ENCODE data around the gene WIPF2. TPM values are rescaled to one million over a fixed set of nuclear protein-coding genes. Genes with fewer than 3 reads are reported as not detected.

The WIPF2 gene
- total and polyA plus RNA-seq, 4 experiments from 2014 or later, result 5.2 to 34.7 (median 24.0) TPM

GRCh38 chr17:40325156-40326013, 106.3 kb downstream of the WIPF2 start:
- CTCF ChIA-PET (ENCODE audit: partially characterized antibody), result interaction anchor here (0.9 to 18.7 kb wide), 7 partner anchors 9 to 236 kb away, joined by 3 to 252 read pairs (median 16); partner anchors contain the start of gene RARA
- no peaks in the 10 kb centered on the region for H3K27me3 ChIP-seq (ENCODE audit: insufficient read depth, low read length)
- no peaks in the 10 kb centered on the region for H3K36me3 ChIP-seq (ENCODE audit: insufficient read depth, low read length)
- POLR2A ChIA-PET (ENCODE audit: partially characterized antibody), result interaction anchor here (0.7 to 37.1 kb wide), 9 partner anchors 14 to 1363 kb away, joined by 3 to 1054 read pairs (median 3); partner anchors contain the start of genes EIF1, NR1D1, RARA and TOP2A
- peak overlapping the region; percentile 96 to 100 (median 99) for H3K27ac Mint-ChIP-seq
- peaks cover 0 to 32% of the 10 kb centered on the region in 2 donors for H3K36me3 Mint-ChIP-seq
- H3K27me3 Mint-ChIP-seq, result peaks cover 1 to 3% of the 10 kb centered on the region in 2 donors
- peaks cover 0 to 3% (median 0%) of the 10 kb centered on the region in 8 donors for H3K9me3 Mint-ChIP-seq
- H3K4me1 Mint-ChIP-seq, result peaks cover 63 to 97% (median 83%) of the 10 kb centered on the region in 4 donors
- peak overlapping the region; percentile 99 for H3K27ac ChIP-seq (ENCODE audit: low read depth, low read length)
- peak overlapping the region; percentile 72 to 98 (median 93) for H3K4me3 Mint-ChIP-seq
- intact Hi-C loops (cut with micrococcal nuclease), result loop anchor here (1.0 to 2.0 kb wide), 3 partner anchors 7 to 23 kb away; no protein-coding TSS in a partner anchor
- peak in 3 of 5 donors; percentile 36 to 77 (median 47) for DNase-seq
- H3K9me3 ChIP-seq (ENCODE audit: control insufficient read depth in 1 of 2, low read length in 2 of 2), result no peaks in the 10 kb centered on the region
- peak overlapping the region; percentile 19 to 56 for H3K4me3 ChIP-seq (ENCODE audit: low read length in 2 of 2)
- H3K4me1 ChIP-seq (ENCODE audit: insufficient read depth, low read length), result peaks cover 92% of the 10 kb centered on the region

- H3K36me3 Mint-ChIP-seq, result peaks cover 2 to 35% of the 10 kb centered on the region in 2 donors
- peaks cover 1 to 3% of the 10 kb centered on the region in 2 donors for H3K27me3 Mint-ChIP-seq
- Histone ChIP-seq H3K4me3 (ENCODE audit: low read length in 2 of 2) (peak overlapping the region; percentile 19 to 56), H3K9me3 (ENCODE audit: control insufficient read depth in 1 of 2, low read length in 2 of 2) (no peaks in the 10 kb centered on the region), H3K27me3 (ENCODE audit: insufficient read depth, low read length) (no peaks in the 10 kb centered on the region), H3K4me1 (ENCODE audit: insufficient read depth, low read length) (peaks cover 92% of the 10 kb centered on the region), H3K27ac (ENCODE audit: low read depth, low read length) (peak overlapping the region; percentile 99), H3K36me3 (ENCODE audit: insufficient read depth, low read length) (peaks cover 3% of the 10 kb centered on the region)
- intact Hi-C loops (cut with micrococcal nuclease), result loop anchor here (1.0 to 2.0 kb wide), 3 partner anchors 8 to 23 kb away; no protein-coding TSS in a partner anchor
- H3K4me1 Mint-ChIP-seq, result peaks cover 64 to 97% (median 82%) of the 10 kb centered on the region in 4 donors
- DNase-seq, result peak; percentile 68 to 90 (median 71)
- ChIA-PET POLR2A (ENCODE audit: partially characterized antibody) (interaction anchor here (0.7 to 37.1 kb wide), 12 partner anchors 15 to 1362 kb away, joined by 3 to 1054 read pairs (median 3); partner anchors contain the start of genes EIF1, RARA, TOP2A and WIPF2), CTCF (ENCODE audit: partially characterized antibody) (interaction anchor here (0.9 to 18.7 kb wide), 8 partner anchors 10 to 235 kb away, joined by 3 to 252 read pairs (median 10); partner anchors contain the start of gene RARA)
- H3K4me3 Mint-ChIP-seq, result peak overlapping the region; percentile 72 to 98 (median 91)
- peak overlapping the region; percentile 96 to 100 (median 99) for H3K27ac Mint-ChIP-seq
- peaks cover 0 to 3% (median 0%) of the 10 kb centered on the region in 8 donors for H3K9me3 Mint-ChIP-seq
Observed at GRCh38 chr17:40326014-40326831, 107.1 kb downstream of the WIPF2 start.

DNA sequence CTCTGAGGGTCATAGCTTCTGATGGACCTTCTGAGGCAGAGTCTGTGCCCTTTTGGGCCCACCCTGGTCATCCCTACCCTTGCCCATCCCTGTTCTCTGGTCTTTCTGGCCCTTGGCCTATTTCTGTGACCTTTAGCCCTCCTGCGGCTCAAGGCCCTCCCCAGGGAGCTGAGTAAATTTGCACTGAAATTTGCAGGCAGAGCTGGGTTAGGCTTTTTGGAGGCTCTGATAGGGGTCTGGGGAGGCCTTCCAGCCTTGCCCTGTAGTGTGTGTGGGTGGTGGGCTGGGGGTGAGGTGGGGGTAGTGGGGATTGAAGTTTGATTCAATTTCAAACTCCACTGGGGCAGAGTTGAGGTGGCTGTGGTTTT, 107.7 kb downstream of the WIPF2 start:
- Histone ChIP-seq H3K27me3 (ENCODE audit: insufficient read depth, low read length) (no peaks in the 10 kb centered on the region), H3K27ac (ENCODE audit: low read depth, low read length) (peak overlapping the region; percentile 99), H3K4me3 (ENCODE audit: low read length in 2 of 2) (peak overlapping the region; percentile 19 to 56), H3K36me3 (ENCODE audit: insufficient read depth, low read length) (peaks cover 9% of the 10 kb centered on the region), H3K4me1 (ENCODE audit: insufficient read depth, low read length) (peaks cover 92% of the 10 kb centered on the region), H3K9me3 (ENCODE audit: control insufficient read depth in 1 of 2, low read length in 2 of 2) (no peaks in the 10 kb centered on the region)
- intact Hi-C loops (cut with micrococcal nuclease), result loop anchor here (1.0 to 2.0 kb wide), 3 partner anchors 9 to 24 kb away; no protein-coding TSS in a partner anchor
- ChIA-PET POLR2A (ENCODE audit: partially characterized antibody) (interaction anchor here (0.6 to 37.1 kb wide), 9 partner anchors 16 to 320 kb away, joined by 3 to 1054 read pairs (median 3); partner anchors contain the start of genes CDC6, RARA and WIPF2), CTCF (ENCODE audit: partially characterized antibody) (interaction anchor here (1.0 to 18.7 kb wide), 6 partner anchors 10 to 28 kb away, joined by 4 to 252 read pairs (median 22); partner anchors contain the start of gene RARA)
- peaks cover 6 to 40% of the 10 kb centered on the region in 2 donors for H3K36me3 Mint-ChIP-seq
- peaks cover 1 to 3% of the 10 kb centered on the region in 2 donors for H3K27me3 Mint-ChIP-seq
- peak overlapping the region; percentile 72 to 98 (median 91) for H3K4me3 Mint-ChIP-seq
- no peak for DNase-seq
- peaks cover 64 to 97% (median 83%) of the 10 kb centered on the region in 4 donors for H3K4me1 Mint-ChIP-seq
- peaks cover 0 to 3% (median 0%) of the 10 kb centered on the region in 8 donors for H3K9me3 Mint-ChIP-seq
- H3K27ac Mint-ChIP-seq, result peak overlapping the region; percentile 96 to 100 (median 99)

DNA sequence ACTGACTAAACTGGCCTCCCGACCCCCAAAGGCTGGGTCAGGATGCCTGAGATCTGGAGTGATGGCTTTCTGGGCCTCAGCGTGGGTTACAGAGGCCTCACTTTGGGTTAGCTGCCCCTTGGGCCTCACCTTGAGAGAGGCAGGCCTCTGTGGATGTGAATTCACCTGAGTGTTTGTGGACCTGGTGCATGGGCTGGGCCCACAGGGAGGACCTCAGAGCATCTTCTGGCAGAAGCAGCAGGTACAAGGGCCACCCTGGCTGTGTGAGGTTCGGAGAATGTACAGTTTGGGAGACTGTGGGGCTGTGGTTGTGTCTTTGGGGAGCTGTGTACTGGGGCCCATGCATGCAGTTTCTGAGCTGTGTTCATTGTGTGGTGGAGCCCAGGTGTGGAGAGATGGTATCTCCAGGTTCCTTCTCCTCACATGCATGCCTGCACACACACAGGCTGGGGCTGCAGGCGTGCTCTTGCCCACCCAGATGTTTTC, 108.2 kb downstream of the WIPF2 start:
- H3K4me3 Mint-ChIP-seq, result peak overlapping the region; percentile 72 to 98 (median 91)
- peak overlapping the region; percentile 19 to 56 for H3K4me3 ChIP-seq (ENCODE audit: low read length in 2 of 2)
- peaks cover 6 to 37% of the 10 kb centered on the region in 2 donors for H3K36me3 Mint-ChIP-seq
- peak overlapping the region; percentile 99 for H3K27ac ChIP-seq (ENCODE audit: low read depth, low read length)
- POLR2A ChIA-PET (ENCODE audit: partially characterized antibody), result interaction anchor here (0.6 to 37.1 kb wide), 8 partner anchors 16 to 319 kb away, joined by 3 to 1054 read pairs (median 3); partner anchors contain the start of genes CDC6, NR1D1 and RARA
- H3K9me3 ChIP-seq (ENCODE audit: control insufficient read depth in 1 of 2, low read length in 2 of 2), result no peaks in the 10 kb centered on the region
- DNase-seq, result peak in 1 of 5 donors; percentile 56
- peaks cover 64 to 95% (median 80%) of the 10 kb centered on the region in 4 donors for H3K4me1 Mint-ChIP-seq
- peaks cover 10% of the 10 kb centered on the region for H3K36me3 ChIP-seq (ENCODE audit: insufficient read depth, low read length)
- peaks cover 94% of the 10 kb centered on the region for H3K4me1 ChIP-seq (ENCODE audit: insufficient read depth, low read length)
- H3K27me3 ChIP-seq (ENCODE audit: insufficient read depth, low read length), result no peaks in the 10 kb centered on the region
- peaks cover 1 to 3% of the 10 kb centered on the region in 2 donors for H3K27me3 Mint-ChIP-seq
- H3K9me3 Mint-ChIP-seq, result peaks cover 0 to 3% (median 0%) of the 10 kb centered on the region in 8 donors
- H3K27ac Mint-ChIP-seq, result peak overlapping the region; percentile 96 to 100 (median 99)
- CTCF ChIA-PET (ENCODE audit: partially characterized antibody), result interaction anchor here (1.0 to 18.7 kb wide), 7 partner anchors 8 to 28 kb away, joined by 4 to 252 read pairs (median 16); partner anchors contain the start of gene RARA
- intact Hi-C loops (cut with micrococcal nuclease), result loop anchor here (2.0 kb wide), 1 partner anchor 24 kb away; no protein-coding TSS in a partner anchor

GRCh38 chr17:40327735-40328385, 108.8 kb downstream of the WIPF2 start:
- Mint-ChIP-seq H3K27ac (peak overlapping the region; percentile 96 to 100 (median 99)), H3K4me1 (peaks cover 66 to 98% (median 81%) of the 10 kb centered on the region in 4 donors), H3K36me3 (peaks cover 11 to 35% of the 10 kb centered on the region in 2 donors), H3K4me3 (peak overlapping the region; percentile 72 to 98 (median 91)), H3K27me3 (peaks cover under 1 to 2% of the 10 kb centered on the region in 2 donors), H3K9me3 (peaks cover 0 to 2% (median 0%) of the 10 kb centered on the region in 8 donors)
- H3K27me3 ChIP-seq (ENCODE audit: insufficient read depth, low read length), result no peaks in the 10 kb centered on the region
- CTCF ChIA-PET (ENCODE audit: partially characterized antibody), result interaction anchor here (1.0 to 18.7 kb wide), 7 partner anchors 9 to 27 kb away, joined by 4 to 252 read pairs (median 16); partner anchors contain the start of gene RARA
- intact Hi-C loops (cut with micrococcal nuclease), result loop anchor here (2.0 kb wide), 1 partner anchor 25 kb away; no protein-coding TSS in a partner anchor
- H3K4me1 ChIP-seq (ENCODE audit: insufficient read depth, low read length), result peaks cover 98% of the 10 kb centered on the region
- DNase-seq, result no peak
- peaks cover 10% of the 10 kb centered on the region for H3K36me3 ChIP-seq (ENCODE audit: insufficient read depth, low read length)
- H3K27ac ChIP-seq (ENCODE audit: low read depth, low read length), result peak overlapping the region; percentile 99
- POLR2A ChIA-PET (ENCODE audit: partially characterized antibody), result interaction anchor here (1.0 to 37.1 kb wide), 5 partner anchors 17 to 227 kb away, joined by 3 to 1054 read pairs (median 4); partner anchors contain the start of genes NR1D1 and RARA
- H3K9me3 ChIP-seq (ENCODE audit: control insufficient read depth in 1 of 2, low read length in 2 of 2), result no peaks in the 10 kb centered on the region
- peak overlapping the region; percentile 19 to 56 for H3K4me3 ChIP-seq (ENCODE audit: low read length in 2 of 2)
